NT2/D1 (cell line): ENCODE results near the gene ACACA.

ENCODE experiments used
- DNase-seq: peaks from one replicate; pipeline ENCODE4 v3.0.0-alpha.2; 2011; ENCODE audit warnings: low read depth, low spot score
- H3K27me3 ChIP-seq: 2 replicates; pipeline ENCODE4 v1.6.0; 2011; ENCODE audit warnings: mild to moderate bottlenecking; ENCODE audit not compliant: insufficient read length, insufficient read depth
- H3K36me3 ChIP-seq: 2 replicates; pipeline ENCODE4 v1.6.1; 2011; ENCODE audit warnings: mild to moderate bottlenecking, low read length, mixed read lengths; ENCODE audit not compliant: insufficient read depth, insufficient read length
- H3K4me1 ChIP-seq: 2 replicates; pipeline ENCODE4 v1.5.1; 2011; ENCODE audit not compliant: insufficient read depth, insufficient read length
- H3K4me3 ChIP-seq: 2 replicates; pipeline ENCODE4 v1.5.1; 2011; ENCODE audit warnings: low read depth; ENCODE audit not compliant: insufficient read length
- H3K9ac ChIP-seq: 2 replicates; pipeline ENCODE4 v1.6.0; 2011; ENCODE audit warnings: low read depth; ENCODE audit not compliant: insufficient read length
- H3K9me3 ChIP-seq: 2 replicates; pipeline ENCODE4 v1.5.1; 2011; ENCODE audit warnings: mild to moderate bottlenecking, low read length; ENCODE audit not compliant: insufficient read depth
- SUZ12 ChIP-seq: IDR thresholded peaks from 2 replicates; pipeline ENCODE4 v1.6.1; 2011; ENCODE audit not compliant: insufficient read length, insufficient read depth; ENCODE audit errors: extremely low read depth
- YY1 ChIP-seq: IDR thresholded peaks from 2 replicates; pipeline ENCODE4 v1.6.1; 2011; ENCODE audit not compliant: insufficient read length, insufficient read depth
- ZNF274 ChIP-seq: IDR thresholded peaks from 2 replicates; pipeline ENCODE4 v1.6.1; 2011; ENCODE audit warnings: mild to moderate bottlenecking, low read depth, low read length

Gene ACACA

DNA sequence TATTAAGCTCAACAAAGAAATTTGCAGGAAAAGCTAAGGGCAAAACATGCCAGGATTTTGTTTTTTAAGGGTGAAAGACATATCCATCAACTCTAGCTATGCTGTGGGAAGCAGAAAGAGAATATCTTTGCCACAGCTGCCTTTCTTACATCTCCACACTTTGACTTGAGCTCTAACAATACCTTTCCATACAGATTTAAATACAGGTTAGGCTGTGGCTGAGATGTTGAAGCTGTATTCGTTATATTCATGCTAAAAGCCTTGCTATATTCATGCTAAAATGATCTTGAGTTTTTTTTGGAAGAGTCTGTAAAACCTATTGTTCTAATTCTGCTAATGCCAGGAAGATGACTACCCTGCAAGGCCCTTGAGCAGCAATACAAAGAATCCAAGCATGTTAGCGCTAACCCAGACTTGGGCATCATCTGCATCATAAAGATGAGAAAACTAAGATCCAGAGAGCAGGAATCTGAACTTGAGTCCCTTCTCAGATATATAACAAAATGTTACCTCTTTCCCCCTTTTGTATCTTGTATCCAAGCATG is 235.7 kb downstream of the ACACA start:
- peak; percentile 32 for DNase-seq
- TF ChIP-seq YY1 = no peak
- no peak for TF ChIP-seq SUZ12
- TF ChIP-seq ZNF274 = no peak

DNA sequence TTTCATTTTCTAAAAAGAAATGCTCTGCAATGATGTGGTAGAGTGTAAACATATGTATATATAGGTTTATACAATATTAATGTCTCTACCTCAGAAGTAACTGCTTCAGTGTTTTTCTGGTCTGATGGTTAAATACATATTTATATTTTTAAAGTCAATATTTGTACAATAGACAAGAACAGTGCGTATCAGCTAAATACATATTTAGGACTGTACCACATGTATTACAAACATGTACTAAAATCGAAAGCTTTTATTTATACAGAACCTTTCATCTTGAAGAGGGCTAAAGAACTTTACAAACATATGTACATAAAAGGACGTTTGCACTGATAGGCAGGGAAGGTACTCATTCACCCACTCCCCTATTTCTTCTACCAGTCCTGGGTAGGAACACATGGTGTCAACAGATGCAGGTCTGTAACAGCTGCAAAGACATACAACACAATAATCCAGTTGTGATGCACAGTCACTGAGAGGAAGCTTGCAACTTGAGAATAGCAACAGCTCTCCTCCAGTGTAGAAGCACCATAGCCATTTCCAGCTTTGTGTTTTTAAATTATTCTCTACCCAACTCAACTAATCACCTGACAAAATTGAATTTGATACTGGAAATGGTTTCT is 237.8 kb downstream of the ACACA start:
- TF ChIP-seq YY1 (no peak), ZNF274 (no peak), SUZ12 (no peak)

More for the DNA sequence above, 235.7 kb downstream of the ACACA start:
- no peak overlapping the region for H3K4me3 ChIP-seq
- H3K9me3 ChIP-seq = no peaks in the 10 kb centered on the region
- H3K36me3 ChIP-seq = peaks cover 3% of the 10 kb centered on the region
- H3K9ac ChIP-seq = no peak overlapping the region
- H3K4me1 ChIP-seq = no peaks in the 10 kb centered on the region
- H3K27me3 ChIP-seq = no peaks in the 10 kb centered on the region

DNA sequence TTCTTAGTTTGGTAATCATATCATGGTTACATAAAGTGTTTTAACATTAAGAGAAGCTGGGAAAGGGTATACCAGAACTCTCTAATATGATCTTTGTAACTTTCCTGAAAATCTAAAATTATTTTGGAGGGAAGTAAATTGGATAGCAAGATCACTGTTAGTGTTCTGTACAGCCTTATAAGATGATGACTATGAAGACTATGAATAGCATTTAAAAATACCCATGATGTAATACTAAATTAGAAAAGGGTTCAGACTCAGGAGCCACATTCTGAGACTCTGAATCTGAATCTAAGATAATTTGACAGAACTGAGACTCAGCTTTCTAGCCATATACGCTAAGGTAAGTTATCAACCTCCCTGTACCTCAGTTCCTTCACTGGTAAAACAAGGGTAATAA is 238.9 kb downstream of the ACACA start:
- H3K9me3 ChIP-seq = no peaks in the 10 kb centered on the region
- no peak overlapping the region for H3K9ac ChIP-seq
- DNase-seq = no peak

More for the DNA sequence above, 237.8 kb downstream of the ACACA start:
- no peak overlapping the region for H3K4me3 ChIP-seq
- DNase-seq = no peak
- no peak overlapping the region for H3K9ac ChIP-seq
- no peaks in the 10 kb centered on the region for H3K9me3 ChIP-seq
- no peaks in the 10 kb centered on the region for H3K27me3 ChIP-seq
- H3K36me3 ChIP-seq = no peaks in the 10 kb centered on the region
- no peaks in the 10 kb centered on the region for H3K4me1 ChIP-seq

GRCh38 chr17:37164057-37164456 is 242.6 kb downstream of the ACACA start:
- Histone ChIP-seq H3K36me3 (peaks cover 22% of the 10 kb centered on the region), H3K9me3 (no peaks in the 10 kb centered on the region), H3K4me1 (no peaks in the 10 kb centered on the region), H3K4me3 (no peak overlapping the region), H3K9ac (no peak overlapping the region), H3K27me3 (no peaks in the 10 kb centered on the region)
- TF ChIP-seq ZNF274 (no peak), YY1 (no peak)
- DNase-seq = no peak

More for the DNA sequence above, 238.9 kb downstream of the ACACA start:
- no peak for TF ChIP-seq SUZ12
- no peak for TF ChIP-seq YY1
- no peak for TF ChIP-seq ZNF274
- peaks cover 3% of the 10 kb centered on the region for H3K36me3 ChIP-seq
- no peaks in the 10 kb centered on the region for H3K27me3 ChIP-seq
- H3K4me3 ChIP-seq = no peak overlapping the region
- no peaks in the 10 kb centered on the region for H3K4me1 ChIP-seq

GRCh38 chr17:37162800-37163199 is 243.8 kb downstream of the ACACA start:
- TF ChIP-seq ZNF274 (no peak), SUZ12 (no peak), YY1 (no peak)
- H3K27me3 ChIP-seq = no peaks in the 10 kb centered on the region
- no peak overlapping the region for H3K4me3 ChIP-seq
- no peak for DNase-seq
- no peaks in the 10 kb centered on the region for H3K9me3 ChIP-seq
- no peak overlapping the region for H3K9ac ChIP-seq
- H3K4me1 ChIP-seq = no peaks in the 10 kb centered on the region
- peaks cover 22% of the 10 kb centered on the region for H3K36me3 ChIP-seq

GRCh38 chr17:37160944-37161343 is 245.7 kb downstream of the ACACA start:
- no peaks in the 10 kb centered on the region for H3K4me1 ChIP-seq
- H3K36me3 ChIP-seq = peaks cover 24% of the 10 kb centered on the region
- H3K4me3 ChIP-seq = no peak overlapping the region
- no peaks in the 10 kb centered on the region for H3K27me3 ChIP-seq
- H3K9me3 ChIP-seq = no peaks in the 10 kb centered on the region
- DNase-seq = no peak
- TF ChIP-seq SUZ12 = no peak
- TF ChIP-seq YY1 = no peak
- TF ChIP-seq ZNF274 = no peak
- H3K9ac ChIP-seq = no peak overlapping the region

DNA sequence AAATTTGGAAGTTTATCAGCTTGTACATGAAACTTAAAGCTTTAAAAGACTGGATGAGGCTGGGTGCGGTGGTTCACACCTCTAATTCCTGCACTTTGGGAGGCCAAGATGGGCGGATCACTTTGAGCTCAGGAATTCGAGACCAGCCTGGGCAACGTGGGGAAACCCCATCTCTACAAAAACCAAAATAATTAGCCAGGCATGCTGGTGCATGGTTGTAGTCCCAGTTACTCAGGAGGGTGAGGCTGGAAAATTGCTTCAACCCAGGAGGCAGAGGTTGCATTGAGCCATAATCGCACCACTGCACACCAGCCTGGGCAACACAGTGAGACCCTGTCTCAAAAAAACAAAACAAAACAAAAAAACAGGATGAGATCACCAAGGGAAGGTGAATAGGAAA is 248.3 kb downstream of the ACACA start:
- Histone ChIP-seq H3K27me3 (no peaks in the 10 kb centered on the region), H3K4me1 (no peaks in the 10 kb centered on the region), H3K9ac (no peak overlapping the region), H3K36me3 (peaks cover 32% of the 10 kb centered on the region), H3K4me3 (no peak overlapping the region), H3K9me3 (no peaks in the 10 kb centered on the region)
- no peak for DNase-seq
- no peak for TF ChIP-seq SUZ12
- TF ChIP-seq YY1 = no peak
- TF ChIP-seq ZNF274 = no peak
